Activated T-helper 1 cell treated with Interleukin-2 at 50 U/mL for 16 hours (primary cell): Measurements from ENCODE around the gene JUN.

Experiments
- DNase-seq: peaks from one replicate; pipeline ENCODE4 v3.0.0-alpha.2; 2020; ENCODE audit warnings: low read depth

JUN gene

GRCh38 chr1:58783090-58783992 lies 506 bp downstream of the JUN start:
- DNase-seq = peak; percentile 23

- peak; percentile 46 for DNase-seq
Observed at GRCh38 chr1:58782178-58783089, 1.4 kb downstream of the JUN start.

- peak; percentile 27 for DNase-seq
Observed at GRCh38 chr1:58781541-58782177, 2.2 kb downstream of the JUN start.

- no peak for DNase-seq
Observed at GRCh38 chr1:58780836-58781452, 2.9 kb downstream of the JUN start.

GRCh38 chr1:58780411-58780810 lies 3.4 kb downstream of the JUN start:
- no peak for DNase-seq

GRCh38 chr1:58779801-58780382 lies 4.0 kb downstream of the JUN start:
- no peak for DNase-seq

GRCh38 chr1:58779059-58779754 lies 4.6 kb downstream of the JUN start:
- no peak for DNase-seq

GRCh38 chr1:58778385-58779000 lies 5.4 kb downstream of the JUN start:
- no peak for DNase-seq

GRCh38 chr1:58774027-58774426 lies 9.8 kb downstream of the JUN start:
- no peak for DNase-seq

GRCh38 chr1:58773406-58773840 lies 10.4 kb downstream of the JUN start:
- DNase-seq = no peak

GRCh38 chr1:58769809-58770320 lies 14.0 kb downstream of the JUN start:
- DNase-seq = no peak

GRCh38 chr1:58768971-58769808 lies 14.7 kb downstream of the JUN start:
- no peak for DNase-seq

GRCh38 chr1:58768191-58768731 lies 15.6 kb downstream of the JUN start:
- DNase-seq = no peak

GRCh38 chr1:58767143-58767542 lies 16.7 kb downstream of the JUN start:
- no peak for DNase-seq

- no peak for DNase-seq
Observed at GRCh38 chr1:58765441-58765840, 18.4 kb downstream of the JUN start.

- DNase-seq = no peak
Observed at GRCh38 chr1:58765006-58765405, 18.8 kb downstream of the JUN start.

- no peak for DNase-seq
Observed at GRCh38 chr1:58764294-58764978, 19.4 kb downstream of the JUN start.

GRCh38 chr1:58763214-58763613 lies 20.6 kb downstream of the JUN start:
- DNase-seq = no peak
